HCT116 (cell line): ENCODE data around the gene IRX1.

Source experiments
- CTCF ChIP-seq, 3 experiments: fragments of 200-600 bp in 1 of 3; sonication (generic) in 1 of 3; IDR thresholded peaks in 2 of 3; conservative IDR thresholded peaks in 1 of 3; 2 replicates each; pipeline ENCODE4 v1.5.1; 2012 to 2017; ENCODE audit warnings: low read depth in 2 of 3, low read length in 2 of 3, antibody characterized with exemption in 1 of 3, borderline replicate concordance in 1 of 3, control low read depth in 1 of 3, mild to moderate bottlenecking in 1 of 3, mixed read lengths in 1 of 3, mixed run types in 1 of 3, moderate library complexity in 1 of 3; ENCODE audit not compliant: insufficient read depth in 1 of 3
- ELF1 ChIP-seq: IDR thresholded peaks from 2 replicates; pipeline ENCODE4 v1.6.1; 2012; ENCODE audit warnings: low read depth, borderline replicate concordance
- EZH2 ChIP-seq: fragments of 200-600 bp; sonication (generic); IDR thresholded peaks from 2 replicates; pipeline ENCODE4 v1.6.1; 2017; ENCODE audit warnings: antibody characterized with exemption, mixed run types
- MAX ChIP-seq: IDR thresholded peaks from 2 replicates; pipeline ENCODE4 v1.6.1; 2012
- POLR2A ChIP-seq: IDR thresholded peaks from 2 replicates; pipeline ENCODE4 v1.7.0; 2011; ENCODE audit warnings: borderline replicate concordance; ENCODE audit not compliant: insufficient read depth, insufficient read length; ENCODE audit errors: extremely low read depth
- POLR2AphosphoS5 ChIP-seq: IDR thresholded peaks from 2 replicates; pipeline ENCODE4 v1.6.1; 2011; ENCODE audit warnings: mild to moderate bottlenecking, low read depth, low read length, moderate library complexity
- ZNF274 ChIP-seq: fragments of 200-500 bp; sonication (Bioruptor generic); IDR thresholded peaks from 2 replicates; pipeline ENCODE4 v1.6.1; 2014; ENCODE audit warnings: mild to moderate bottlenecking, low read depth, low read length, inconsistent platforms

GRCh38 chr5:3584724-3585531 is 10.7 kb upstream of the IRX1 start:
- TF ChIP-seq POLR2AphosphoS5 = no peak
- TF ChIP-seq MAX = no peak
- no peak for TF ChIP-seq CTCF (IDR thresholded peaks at IDR 0.05 in 2 of 3, conservative IDR thresholded peaks at IDR 0.05 in 1 of 3; ENCODE audit: borderline replicate concordance in 1 of 3, insufficient read depth in 1 of 3, low read depth in 2 of 3, low read length in 2 of 3)
- no peak for TF ChIP-seq EZH2
- TF ChIP-seq POLR2A = no peak
- TF ChIP-seq ELF1 = no peak
- no peak for TF ChIP-seq ZNF274
